Glomerular endothelial cell (primary cell): ENCODE data around the gene GLIS1. TPM values are rescaled to one million over a fixed set of nuclear protein-coding genes. Genes with fewer than 3 reads are reported as not detected.

Experiments used
- DNase-seq: peaks from one replicate; pipeline ENCODE4 v3.0.0-alpha.2; 2011; ENCODE audit warnings: low read depth, low spot score; ENCODE audit errors: extremely low read depth
- total RNA-seq: library from RNA; depleted of rRNA; stranded (reverse); fragments of >200 nt; gene quantifications from 2 replicates; pipeline ENCODE4 v1.2.3, GENCODE V29; 2015

The GLIS1 gene
- total RNA-seq, 1 donor from 2014 or later: 1.6 TPM

GRCh38 chr1:53553734-53554509 lies 185.0 kb downstream of the GLIS1 start:
- no peak for DNase-seq

- DNase-seq: no peak
Observed at GRCh38 chr1:53552981-53553733, 185.8 kb downstream of the GLIS1 start.

- no peak for DNase-seq
Observed at GRCh38 chr1:53552146-53552861, 186.7 kb downstream of the GLIS1 start.

GRCh38 chr1:53551428-53551995 lies 187.5 kb downstream of the GLIS1 start:
- no peak for DNase-seq

- no peak for DNase-seq
Observed at GRCh38 chr1:53550201-53550741, 188.7 kb downstream of the GLIS1 start.

DNA sequence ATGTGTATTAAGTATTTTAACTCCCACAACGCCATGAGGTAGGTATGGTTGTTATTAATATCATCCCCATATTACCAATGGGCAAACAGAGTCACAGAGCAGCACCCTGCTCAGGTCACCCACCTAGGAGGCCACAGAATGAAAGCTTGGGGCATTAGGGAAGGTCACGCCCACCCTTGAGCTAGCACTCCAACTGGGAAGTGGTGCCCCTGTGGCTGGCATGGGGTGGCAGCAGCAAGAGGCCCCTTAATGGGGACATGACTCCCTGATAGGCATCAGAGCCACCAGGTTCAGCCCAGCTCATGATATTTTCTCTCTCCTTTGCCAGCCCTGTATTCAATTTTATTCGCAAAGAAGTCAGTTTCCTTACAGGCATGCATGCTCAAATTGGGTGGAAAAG lies 189.2 kb downstream of the GLIS1 start:
- no peak for DNase-seq

DNA sequence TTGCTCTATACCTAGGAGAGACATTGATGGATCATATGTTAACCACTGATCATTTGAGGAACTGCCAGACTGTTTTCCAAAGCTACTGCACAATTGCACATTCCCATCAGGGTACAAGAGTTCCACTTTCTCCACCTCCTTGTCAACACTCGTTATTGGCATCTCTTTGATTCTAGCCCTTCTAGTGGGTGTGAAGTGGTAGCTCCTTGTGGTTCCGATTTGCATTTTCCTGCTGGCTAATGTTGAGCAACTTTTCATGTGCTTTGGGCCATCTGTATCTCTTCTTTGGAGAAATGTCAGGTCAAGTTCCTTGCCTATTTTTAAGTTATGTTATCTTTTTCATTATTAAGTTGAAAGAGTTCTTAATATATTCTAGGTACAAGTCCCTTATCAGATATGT lies 189.7 kb downstream of the GLIS1 start:
- no peak for DNase-seq

DNA sequence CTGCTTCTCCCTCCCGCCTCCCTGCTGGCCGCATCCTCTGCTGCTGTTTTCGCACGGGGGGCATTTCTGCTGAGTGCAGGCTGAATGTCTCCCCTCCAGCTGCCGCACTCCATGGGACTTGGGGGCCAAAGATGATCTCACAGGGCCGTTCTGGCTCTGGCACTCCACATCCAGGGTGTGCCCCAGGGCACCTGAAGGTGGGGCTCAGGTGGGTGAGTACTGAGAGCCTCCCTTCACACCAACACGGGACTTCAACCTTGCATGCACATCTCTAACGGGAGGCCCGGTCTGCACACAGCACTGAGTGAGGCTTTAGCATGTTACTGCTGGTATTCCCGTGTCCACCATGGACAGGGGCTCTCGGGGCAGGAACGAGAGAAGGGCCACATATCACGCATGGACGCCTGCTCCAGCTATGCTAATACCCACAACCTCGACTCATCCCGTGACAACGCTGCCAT lies 190.9 kb downstream of the GLIS1 start:
- DNase-seq: no peak

DNA sequence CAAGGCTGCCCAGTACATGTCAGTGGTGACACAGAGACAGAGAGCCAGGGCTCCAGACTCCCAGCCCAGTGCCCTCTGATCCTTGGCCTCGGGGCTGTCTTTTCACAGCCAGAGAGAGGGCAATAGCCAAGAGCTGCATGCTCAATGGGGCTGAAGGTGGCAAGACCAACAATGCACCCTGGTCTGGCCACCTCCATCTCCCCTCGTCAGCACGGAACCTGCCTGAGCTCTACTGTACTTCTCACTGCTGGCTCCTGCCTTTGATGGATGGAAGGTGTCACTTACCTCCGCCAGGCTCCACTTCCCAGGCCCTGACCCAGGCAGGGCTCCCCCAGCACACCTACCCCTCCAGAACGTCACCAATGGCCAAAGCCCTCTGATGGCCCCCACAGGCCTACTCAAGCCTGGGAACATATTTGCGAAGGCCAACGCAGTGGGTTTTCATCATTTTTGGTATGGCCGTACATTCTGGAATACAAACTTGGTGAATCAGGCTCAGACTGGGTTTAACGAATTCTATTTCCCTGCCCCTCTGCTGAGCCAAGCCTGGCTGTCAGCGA lies 191.7 kb downstream of the GLIS1 start:
- no peak for DNase-seq

DNA sequence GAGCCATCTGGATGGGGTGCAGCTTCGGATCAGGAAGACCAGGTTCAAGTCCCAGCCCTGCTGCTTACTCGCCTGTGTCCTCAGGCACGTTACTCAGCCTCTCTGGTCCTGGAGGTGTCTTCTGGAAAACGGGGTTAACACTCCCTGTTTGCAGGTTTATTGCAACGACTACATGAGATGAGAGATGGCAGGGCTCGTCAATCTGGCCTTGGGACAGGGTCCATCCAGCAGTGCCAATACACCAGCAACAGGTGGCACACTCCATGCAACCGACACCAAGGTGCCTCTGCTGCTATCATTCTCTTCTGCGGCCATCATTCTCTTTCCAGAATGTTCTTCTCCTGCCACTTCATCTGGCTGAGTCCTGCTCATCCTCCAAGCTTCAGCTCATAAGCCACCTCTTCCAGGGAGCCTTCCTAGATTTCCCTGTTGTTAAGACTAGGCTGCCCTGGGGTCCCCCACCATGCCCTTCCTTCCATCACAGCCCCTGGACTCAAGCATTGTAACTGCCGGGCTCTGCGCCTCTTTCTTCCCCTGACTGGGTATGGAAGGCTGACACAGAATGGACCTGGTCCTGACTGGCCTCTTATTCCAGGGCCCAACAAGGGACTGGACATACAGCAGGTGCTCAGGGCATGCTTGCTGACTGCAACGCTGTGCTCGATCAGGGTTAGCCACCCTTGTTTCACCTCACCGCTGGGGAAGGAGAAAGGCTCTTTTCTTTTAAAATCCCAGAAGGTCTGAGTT lies 192.4 kb downstream of the GLIS1 start:
- no peak for DNase-seq

GRCh38 chr1:53545663-53546408 lies 193.1 kb downstream of the GLIS1 start:
- DNase-seq: no peak

DNA sequence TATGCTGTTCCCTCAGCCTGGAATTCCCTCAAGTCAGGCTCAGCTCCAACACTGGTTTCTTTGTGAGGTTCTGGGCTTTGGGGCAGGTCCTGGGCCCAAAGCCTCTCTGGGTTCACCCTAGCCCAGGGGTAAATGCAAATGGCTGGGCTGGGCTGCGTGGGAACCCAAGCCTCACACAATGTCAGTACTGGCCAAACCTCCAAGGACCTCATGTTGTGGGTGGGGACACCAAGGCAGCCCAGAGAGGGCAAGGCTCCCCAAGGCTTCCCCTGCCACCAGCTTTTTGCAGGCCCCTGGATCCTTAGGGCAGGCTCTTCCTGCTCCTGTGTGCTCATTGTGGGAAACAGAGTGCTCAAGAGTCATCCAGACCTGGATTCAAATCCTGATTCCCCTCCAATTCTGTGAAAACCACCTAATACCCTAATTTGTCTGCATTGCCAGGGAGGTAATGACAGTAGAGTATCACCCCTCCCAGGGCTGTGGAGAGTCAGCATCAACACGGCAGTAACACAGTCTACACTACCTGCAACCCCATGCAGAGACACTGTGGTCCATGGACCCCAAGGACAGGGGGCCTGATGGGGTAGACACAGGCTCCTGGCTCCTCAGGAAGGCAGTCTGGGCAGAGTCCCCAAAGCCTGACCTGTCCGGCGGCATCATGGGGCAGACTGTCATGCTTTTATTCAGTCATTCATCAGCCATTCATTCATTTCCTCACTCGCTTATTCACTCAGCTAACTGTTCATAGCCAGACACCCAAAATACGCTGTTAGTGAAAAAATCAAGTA lies 194.0 kb downstream of the GLIS1 start:
- no peak for DNase-seq

DNA sequence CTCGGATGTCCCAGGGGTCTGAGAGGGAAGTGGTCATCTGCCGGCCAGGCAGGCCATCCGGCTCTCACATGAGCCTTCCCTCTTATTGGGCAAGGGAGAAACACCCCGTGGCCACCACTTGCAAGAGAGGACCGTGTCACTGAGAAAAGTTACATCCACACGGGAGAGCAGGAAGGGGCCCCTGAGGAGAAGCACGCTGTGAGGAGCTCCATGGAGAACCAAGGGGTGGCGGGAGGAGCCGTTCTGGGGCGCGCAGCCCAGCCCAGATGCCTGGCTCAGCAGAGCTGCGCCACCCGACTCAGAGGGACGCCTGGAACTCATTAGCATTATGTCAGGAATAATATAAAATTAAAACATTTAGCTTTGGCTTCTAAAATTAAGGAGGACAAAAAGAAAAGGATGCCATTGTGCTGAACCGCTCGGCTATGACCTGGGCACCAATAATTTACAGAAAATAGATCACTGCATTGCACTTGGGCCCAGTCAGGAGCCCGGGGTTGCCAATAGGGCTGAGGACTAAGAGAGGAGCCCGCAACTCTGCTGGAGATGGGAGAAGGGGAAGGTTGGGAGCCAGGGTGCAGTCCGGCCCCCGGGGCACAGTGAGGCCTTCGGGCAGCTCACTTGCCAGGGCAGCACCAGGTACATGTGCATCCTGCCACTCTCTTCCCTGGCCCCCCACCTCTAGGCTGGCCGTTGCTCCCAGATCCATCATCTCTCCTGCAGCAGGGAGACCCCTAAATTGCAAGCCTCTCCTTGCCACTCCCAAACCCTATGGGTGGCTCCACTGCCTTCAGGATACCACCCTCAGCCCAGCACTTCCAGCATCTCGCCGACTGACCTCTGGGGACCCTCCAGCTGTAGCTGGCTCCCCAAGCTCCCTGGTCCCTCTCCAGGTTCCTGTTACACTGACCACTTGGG lies 194.9 kb downstream of the GLIS1 start:
- DNase-seq: no peak

DNA sequence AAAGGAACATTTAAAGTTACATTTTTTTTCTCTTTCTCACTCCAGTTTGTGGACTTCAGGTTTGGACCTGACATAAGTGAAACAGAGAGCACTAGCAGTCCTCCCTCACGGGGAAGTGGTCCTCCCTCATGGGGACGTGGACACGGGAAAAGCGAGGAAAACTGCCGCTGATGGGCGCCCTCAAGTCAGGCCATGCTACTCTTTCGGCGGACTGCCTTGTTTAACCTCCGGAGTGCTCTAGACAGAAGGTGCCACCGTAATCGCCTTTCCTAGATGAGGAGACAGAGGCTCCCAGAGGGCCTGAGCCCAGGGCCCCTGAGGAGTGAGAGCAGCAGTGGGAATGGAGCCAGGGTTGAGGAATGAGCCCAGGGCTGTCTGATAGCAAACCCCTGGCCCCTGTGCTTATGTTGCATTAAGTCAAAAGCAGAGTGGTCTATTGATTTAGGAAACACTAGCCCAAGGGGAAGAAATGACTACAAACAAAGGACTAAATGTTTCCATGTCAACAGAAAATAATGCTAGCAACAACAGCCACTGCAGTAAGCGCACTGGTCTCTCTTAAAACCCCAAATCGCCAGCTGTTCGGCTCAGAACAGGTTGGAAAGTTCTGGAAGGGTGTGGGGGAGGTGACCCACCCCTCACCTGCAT lies 195.7 kb downstream of the GLIS1 start:
- no peak for DNase-seq

- no peak for DNase-seq
Observed at GRCh38 chr1:53542551-53542950, 196.4 kb downstream of the GLIS1 start.

DNA sequence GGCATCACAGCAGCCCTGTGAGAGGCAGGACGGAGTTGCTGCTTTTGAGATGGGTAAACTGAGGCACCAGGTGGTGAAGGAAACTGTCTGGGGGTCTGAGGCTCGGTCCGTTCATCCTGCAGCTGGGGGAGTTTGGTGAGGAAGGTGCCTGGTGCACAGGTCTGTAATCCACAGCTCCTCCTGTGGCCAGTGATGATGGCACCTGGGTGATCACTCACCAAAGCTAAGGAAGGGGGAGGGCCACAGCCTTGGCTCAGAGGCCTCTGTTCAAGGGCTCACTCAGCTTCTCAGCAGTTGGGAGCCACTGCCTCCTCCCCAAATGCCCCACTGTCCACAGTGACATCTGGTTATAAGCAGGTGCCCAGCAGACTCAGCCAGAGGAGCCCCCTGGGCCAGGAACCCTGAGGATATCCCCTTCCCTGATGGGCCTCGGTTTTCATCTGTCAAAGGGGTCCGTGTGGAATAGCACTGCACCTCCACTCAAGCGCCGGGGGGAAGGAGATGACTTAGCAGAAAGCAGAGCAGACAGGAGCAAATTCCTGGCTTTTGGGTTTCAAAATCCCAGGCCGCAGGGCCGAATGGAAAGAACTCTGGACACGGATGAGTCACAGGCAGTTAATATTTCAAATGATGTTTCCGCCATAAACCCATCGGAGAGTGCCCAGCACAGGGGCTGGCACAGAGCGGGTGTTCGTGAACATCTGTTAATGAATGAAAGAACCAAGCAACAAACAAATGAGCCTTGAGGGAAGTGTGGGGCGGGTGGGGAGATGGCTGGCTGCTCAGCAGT lies 197.0 kb downstream of the GLIS1 start:
- DNase-seq: no peak
